SK-N-SH treated with all-trans-retinoic acid at 6 μM for 48 hours (cell line): ENCODE data around the gene SRRT.

Source experiments
- ATAC-seq: fragments of 200-7000 bp; cut with Tn5 transposase; 3 replicates; pipeline ENCODE4 v1.9.1; 2020; ENCODE audit warnings: mild to moderate bottlenecking, moderate library complexity
- ARNTL ChIP-seq: fragments of 450-650 bp; formaldehyde crosslinking; IDR thresholded peaks from 2 replicates; pipeline ENCODE4 v1.5.0; 2020; ENCODE audit warnings: low read depth, mild to moderate bottlenecking, moderate library complexity, borderline replicate concordance
- BACH2 ChIP-seq: fragments of 250-450 bp; sonication (Bioruptor Pico); IDR thresholded peaks from 2 replicates; pipeline ENCODE4 v1.9.0; 2021; ENCODE audit warnings: mild to moderate bottlenecking, borderline replicate concordance
- CREB5 ChIP-seq: fragments of 250-450 bp; sonication (Bioruptor Pico); IDR thresholded peaks from 2 replicates; pipeline ENCODE4 v1.5.1; 2020; ENCODE audit warnings: low read depth, mild to moderate bottlenecking, moderate library complexity
- CSDC2 ChIP-seq: fragments of 250-450 bp; sonication (Bioruptor Pico); IDR thresholded peaks from 2 replicates; pipeline ENCODE4 v1.5.0; 2020; ENCODE audit warnings: mild to moderate bottlenecking, moderate library complexity
- ESRRG ChIP-seq: fragments of 250-450 bp; sonication (Bioruptor Pico); IDR thresholded peaks from 2 replicates; pipeline ENCODE4 v1.6.1; 2021; ENCODE audit warnings: mild to moderate bottlenecking
- GLIS3 ChIP-seq: fragments of 250-450 bp; sonication (Bioruptor Pico); IDR thresholded peaks from 2 replicates; pipeline ENCODE4 v1.5.0; 2020; ENCODE audit warnings: mild to moderate bottlenecking, moderate library complexity
- ISL1 ChIP-seq: fragments of 250-450 bp; sonication (Bioruptor Pico); IDR thresholded peaks from 2 replicates; pipeline ENCODE4 v2.1.2; 2022; ENCODE audit warnings: mild to moderate bottlenecking, moderate library complexity
- OSR1 ChIP-seq: fragments of 250-450 bp; sonication (Bioruptor Pico); IDR thresholded peaks from 2 replicates; pipeline ENCODE4 v1.8.0; 2022; ENCODE audit warnings: moderate library complexity, mild to moderate bottlenecking, inconsistent platforms
- PATZ1 ChIP-seq: fragments of 250-450 bp; sonication (Bioruptor Pico); IDR thresholded peaks from 2 replicates; pipeline ENCODE4 v1.8.0; 2020; ENCODE audit warnings: mild to moderate bottlenecking, moderate library complexity, borderline replicate concordance
- POU6F1 ChIP-seq: fragments of 250-450 bp; sonication (Bioruptor Pico); IDR thresholded peaks from 2 replicates; pipeline ENCODE4 v1.8.0; 2021; ENCODE audit warnings: low read depth, mild to moderate bottlenecking, moderate library complexity, borderline replicate concordance
- PPARA ChIP-seq: fragments of 250-450 bp; sonication (Bioruptor Pico); IDR thresholded peaks from 2 replicates; pipeline ENCODE4 v1.5.0; 2020; ENCODE audit warnings: mild to moderate bottlenecking, borderline replicate concordance
- RARB ChIP-seq: fragments of 250-450 bp; sonication (Bioruptor Pico); IDR thresholded peaks from 2 replicates; pipeline ENCODE4 v1.8.0; 2021; ENCODE audit warnings: mild to moderate bottlenecking, moderate library complexity
- SNAI2 ChIP-seq: fragments of 250-450 bp; sonication (Bioruptor Pico); IDR thresholded peaks from 2 replicates; pipeline ENCODE4 v1.5.0; 2020; ENCODE audit warnings: mild to moderate bottlenecking, moderate library complexity
- TCF4 ChIP-seq: fragments of 250-450 bp; sonication (Bioruptor Pico); IDR thresholded peaks from 2 replicates; pipeline ENCODE4 v1.8.0; 2021; ENCODE audit warnings: mild to moderate bottlenecking, moderate library complexity, borderline replicate concordance
- TOX ChIP-seq: fragments of 250-450 bp; sonication (Bioruptor Pico); IDR thresholded peaks from 2 replicates; pipeline ENCODE4 v1.8.0; 2021; ENCODE audit warnings: mild to moderate bottlenecking, moderate library complexity, borderline replicate concordance
- TSHZ2 ChIP-seq: fragments of 250-450 bp; sonication (Bioruptor Pico); IDR thresholded peaks from 2 replicates; pipeline ENCODE4 v1.5.0; 2020; ENCODE audit warnings: mild to moderate bottlenecking, moderate library complexity
- ZFP3 ChIP-seq: fragments of 250-450 bp; sonication (Bioruptor Pico); IDR thresholded peaks from 2 replicates; pipeline ENCODE4 v1.5.0; 2020; ENCODE audit warnings: mild to moderate bottlenecking, moderate library complexity
- ZFP30 ChIP-seq: fragments of 450-650 bp; formaldehyde crosslinking; IDR thresholded peaks from 2 replicates; pipeline ENCODE4 v1.5.0; 2022; ENCODE audit warnings: mild to moderate bottlenecking, moderate library complexity
- ZNF70 ChIP-seq: fragments of 450-650 bp; formaldehyde crosslinking; IDR thresholded peaks from 2 replicates; pipeline ENCODE4 v1.5.0; 2020; ENCODE audit warnings: mild to moderate bottlenecking, moderate library complexity
- TF ChIP-seq, protein P1 (sequence below): fragments of 250-450 bp; sonication (Bioruptor Pico); IDR thresholded peaks from 2 replicates; pipeline ENCODE4 v1.5.1; 2021; ENCODE audit warnings: mild to moderate bottlenecking, moderate library complexity

SRRT gene

GRCh38 chr7:100892364-100893317 is 17.7 kb downstream of the SRRT start:
- no peak for ATAC-seq
- TF ChIP-seq PATZ1 (CRISPR knock-in tag) (no peak), ARNTL (CRISPR knock-in tag) (no peak), RARB (no peak), ZFP3 (CRISPR knock-in tag) (no peak), CREB5 (CRISPR knock-in tag) (no peak), POU6F1 (CRISPR knock-in tag) (no peak), TSHZ2 (CRISPR knock-in tag) (no peak), ESRRG (CRISPR knock-in tag) (no peak), CSDC2 (CRISPR knock-in tag) (no peak), OSR1 (CRISPR knock-in tag) (no peak), SNAI2 (CRISPR knock-in tag) (no peak), TCF4 (CRISPR knock-in tag) (no peak), ZNF70 (no peak), GLIS3 (no peak), PPARA (no peak), ISL1 (no peak), TOX (no peak), BACH2 (CRISPR knock-in tag) (no peak), ZFP30 (no peak)
- TF ChIP-seq, protein P1, sequence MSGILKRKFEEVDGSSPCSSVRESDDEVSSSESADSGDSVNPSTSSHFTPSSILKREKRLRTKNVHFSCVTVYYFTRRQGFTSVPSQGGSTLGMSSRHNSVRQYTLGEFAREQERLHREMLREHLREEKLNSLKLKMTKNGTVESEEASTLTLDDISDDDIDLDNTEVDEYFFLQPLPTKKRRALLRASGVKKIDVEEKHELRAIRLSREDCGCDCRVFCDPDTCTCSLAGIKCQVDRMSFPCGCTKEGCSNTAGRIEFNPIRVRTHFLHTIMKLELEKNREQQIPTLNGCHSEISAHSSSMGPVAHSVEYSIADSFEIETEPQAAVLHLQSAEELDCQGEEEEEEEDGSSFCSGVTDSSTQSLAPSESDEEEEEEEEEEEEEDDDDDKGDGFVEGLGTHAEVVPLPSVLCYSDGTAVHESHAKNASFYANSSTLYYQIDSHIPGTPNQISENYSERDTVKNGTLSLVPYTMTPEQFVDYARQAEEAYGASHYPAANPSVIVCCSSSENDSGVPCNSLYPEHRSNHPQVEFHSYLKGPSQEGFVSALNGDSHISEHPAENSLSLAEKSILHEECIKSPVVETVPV, result no peak
- TF ChIP-seq, all 23 proteins: peak for 0

GRCh38 chr7:100893318-100893895 is 18.5 kb downstream of the SRRT start:
- TF ChIP-seq GLIS3, result no peak
- no peak for TF ChIP-seq CREB5 (CRISPR knock-in tag)
- TF ChIP-seq CSDC2 (CRISPR knock-in tag), result no peak

More at GRCh38 chr7:100893318-100893895, 18.5 kb downstream of the SRRT start:
- no peak for ATAC-seq
